Transverse colon (tissue), 4 donors: ENCODE results near the gene ATP1A2.

Experiments
- POLR2A ChIP-seq: fragments of 450-650 bp; IDR thresholded peaks from one replicate; pipeline ENCODE4 v1.6.1; 2016; ENCODE audit warnings: antibody characterized with exemption, mild to moderate bottlenecking, moderate library complexity
- POLR2AphosphoS5 ChIP-seq, 3 donors: sonication (generic); formaldehyde crosslinking; IDR thresholded peaks; one replicate each; pipeline ENCODE4 v1.6.1; 2016; ENCODE audit warnings: antibody characterized with exemption in 3 of 3
- TF ChIP-seq, protein P1 (sequence below), 5 experiments: fragments of 200-600 bp in 3 of 5; fragments of 450-650 bp in 2 of 5; sonication (generic) in 3 of 5; IDR thresholded peaks; 1 replicate in 2 of 5; 2 replicates in 3 of 5; pipeline ENCODE4 v1.5.1; 2016 to 2017; ENCODE audit warnings: antibody characterized with exemption in 5 of 5, inconsistent platforms in 3 of 5, mild to moderate bottlenecking in 2 of 5, moderate library complexity in 1 of 5

DNA sequence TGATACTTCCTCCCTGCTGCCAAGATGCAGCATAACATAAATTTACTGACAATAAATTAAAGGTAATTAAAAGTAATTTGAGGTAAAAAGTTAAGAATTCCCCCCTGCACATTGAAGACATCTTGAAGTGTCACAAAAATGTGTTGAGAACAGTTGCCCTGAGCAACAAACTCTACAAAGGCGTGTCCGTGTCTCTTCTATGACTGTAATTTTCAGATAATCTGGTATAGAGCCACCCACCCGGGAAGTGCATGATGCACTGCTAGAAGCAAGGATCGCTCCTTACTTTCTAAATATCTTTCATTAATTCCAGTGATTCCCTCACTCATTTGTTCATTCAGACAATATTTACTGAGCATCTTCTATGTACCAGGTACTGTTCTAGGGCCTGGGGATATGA is 63.8 kb downstream of the ATP1A2 start:
- TF ChIP-seq POLR2AphosphoS5 (IDR thresholded peaks at IDR 0.05), result no peak
- TF ChIP-seq, protein P1, sequence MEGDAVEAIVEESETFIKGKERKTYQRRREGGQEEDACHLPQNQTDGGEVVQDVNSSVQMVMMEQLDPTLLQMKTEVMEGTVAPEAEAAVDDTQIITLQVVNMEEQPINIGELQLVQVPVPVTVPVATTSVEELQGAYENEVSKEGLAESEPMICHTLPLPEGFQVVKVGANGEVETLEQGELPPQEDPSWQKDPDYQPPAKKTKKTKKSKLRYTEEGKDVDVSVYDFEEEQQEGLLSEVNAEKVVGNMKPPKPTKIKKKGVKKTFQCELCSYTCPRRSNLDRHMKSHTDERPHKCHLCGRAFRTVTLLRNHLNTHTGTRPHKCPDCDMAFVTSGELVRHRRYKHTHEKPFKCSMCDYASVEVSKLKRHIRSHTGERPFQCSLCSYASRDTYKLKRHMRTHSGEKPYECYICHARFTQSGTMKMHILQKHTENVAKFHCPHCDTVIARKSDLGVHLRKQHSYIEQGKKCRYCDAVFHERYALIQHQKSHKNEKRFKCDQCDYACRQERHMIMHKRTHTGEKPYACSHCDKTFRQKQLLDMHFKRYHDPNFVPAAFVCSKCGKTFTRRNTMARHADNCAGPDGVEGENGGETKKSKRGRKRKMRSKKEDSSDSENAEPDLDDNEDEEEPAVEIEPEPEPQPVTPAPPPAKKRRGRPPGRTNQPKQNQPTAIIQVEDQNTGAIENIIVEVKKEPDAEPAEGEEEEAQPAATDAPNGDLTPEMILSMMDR (IDR thresholded peaks at IDR 0.05), result no peak
- TF ChIP-seq POLR2A, result no peak
